Suprapubic skin (tissue), 4 donors: ENCODE results near the gene SGPP1.

Experiments
- EP300 ChIP-seq: sonication (generic); formaldehyde crosslinking; IDR thresholded peaks from one replicate; pipeline ENCODE4 v1.6.1; 2017; ENCODE audit warnings: antibody characterized with exemption
- POLR2A ChIP-seq, 2 donors: fragments of 450-650 bp; IDR thresholded peaks; one replicate each; pipeline ENCODE4 v1.6.1; 2017; ENCODE audit warnings: antibody characterized with exemption in 2 of 2, mild to moderate bottlenecking in 2 of 2, moderate library complexity in 2 of 2
- POLR2AphosphoS5 ChIP-seq, 3 donors: sonication (generic); formaldehyde crosslinking; IDR thresholded peaks; one replicate each; pipeline ENCODE4 v1.6.1; 2017; ENCODE audit warnings: antibody characterized with exemption in 3 of 3
- TF ChIP-seq, protein P1 (sequence below), 2 donors: fragments of 200-600 bp in 1 of 2; fragments of 450-650 bp in 1 of 2; sonication (generic) in 1 of 2; IDR thresholded peaks; one replicate each; pipeline ENCODE4 v1.5.1; 2016 to 2019; ENCODE audit warnings: antibody characterized with exemption in 2 of 2, mild to moderate bottlenecking in 1 of 2, moderate library complexity in 1 of 2

DNA sequence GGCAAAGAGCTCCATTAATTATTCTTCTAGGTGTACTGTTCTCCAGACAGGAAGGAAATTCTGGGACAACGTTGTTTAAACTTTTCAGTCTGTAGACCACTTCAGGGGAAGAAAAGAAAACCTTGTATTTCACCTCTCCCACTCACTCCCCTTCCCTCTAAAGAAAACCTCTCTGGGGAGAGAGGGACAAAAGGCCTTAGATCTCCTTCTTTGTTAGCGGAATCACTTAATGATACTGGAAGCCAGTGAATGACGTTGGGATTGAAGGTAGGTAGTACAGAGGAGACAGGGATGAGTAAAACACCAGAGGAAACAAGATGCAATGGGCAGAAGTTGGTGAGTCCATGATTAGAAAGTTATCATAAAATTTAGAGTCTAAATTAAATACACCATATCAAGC is 38.7 kb upstream of the SGPP1 start:
- TF ChIP-seq, protein P1, sequence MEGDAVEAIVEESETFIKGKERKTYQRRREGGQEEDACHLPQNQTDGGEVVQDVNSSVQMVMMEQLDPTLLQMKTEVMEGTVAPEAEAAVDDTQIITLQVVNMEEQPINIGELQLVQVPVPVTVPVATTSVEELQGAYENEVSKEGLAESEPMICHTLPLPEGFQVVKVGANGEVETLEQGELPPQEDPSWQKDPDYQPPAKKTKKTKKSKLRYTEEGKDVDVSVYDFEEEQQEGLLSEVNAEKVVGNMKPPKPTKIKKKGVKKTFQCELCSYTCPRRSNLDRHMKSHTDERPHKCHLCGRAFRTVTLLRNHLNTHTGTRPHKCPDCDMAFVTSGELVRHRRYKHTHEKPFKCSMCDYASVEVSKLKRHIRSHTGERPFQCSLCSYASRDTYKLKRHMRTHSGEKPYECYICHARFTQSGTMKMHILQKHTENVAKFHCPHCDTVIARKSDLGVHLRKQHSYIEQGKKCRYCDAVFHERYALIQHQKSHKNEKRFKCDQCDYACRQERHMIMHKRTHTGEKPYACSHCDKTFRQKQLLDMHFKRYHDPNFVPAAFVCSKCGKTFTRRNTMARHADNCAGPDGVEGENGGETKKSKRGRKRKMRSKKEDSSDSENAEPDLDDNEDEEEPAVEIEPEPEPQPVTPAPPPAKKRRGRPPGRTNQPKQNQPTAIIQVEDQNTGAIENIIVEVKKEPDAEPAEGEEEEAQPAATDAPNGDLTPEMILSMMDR (IDR thresholded peaks at IDR 0.05) = no peak
- TF ChIP-seq POLR2A (IDR thresholded peaks at IDR 0.05) (no peak), EP300 (no peak), POLR2AphosphoS5 (IDR thresholded peaks at IDR 0.05) (no peak)
